GM12875 (cell line): ENCODE measurements around the gene FAM13C.

Experiments used
- H3K4me3 ChIP-seq: one replicate; pipeline ENCODE4 v1.5.1; 2011; ENCODE audit warnings: low read depth, low read length, control low read depth
- CTCF ChIP-seq: IDR thresholded peaks from 2 replicates; pipeline ENCODE4 v1.5.1; 2011; ENCODE audit warnings: low read depth, mild to moderate bottlenecking, control low read depth, inconsistent platforms, low read length, moderate library complexity, borderline replicate concordance; ENCODE audit not compliant: insufficient read depth

Gene FAM13C

GRCh38 chr10:59323036-59323459 lies 39.3 kb downstream of the FAM13C start:
- H3K4me3 ChIP-seq, result no peak overlapping the region
- no peak for TF ChIP-seq CTCF

- no peak overlapping the region for H3K4me3 ChIP-seq
Observed at GRCh38 chr10:59322131-59322530, 40.2 kb downstream of the FAM13C start.

GRCh38 chr10:59320355-59320754 lies 42.0 kb downstream of the FAM13C start:
- H3K4me3 ChIP-seq, result no peak overlapping the region
- TF ChIP-seq CTCF, result no peak

More at GRCh38 chr10:59322131-59322530, 40.2 kb downstream of the FAM13C start:
- no peak for TF ChIP-seq CTCF

GRCh38 chr10:59319854-59320253 lies 42.5 kb downstream of the FAM13C start:
- H3K4me3 ChIP-seq, result no peak overlapping the region
- TF ChIP-seq CTCF, result no peak

GRCh38 chr10:59317066-59317465 lies 45.3 kb downstream of the FAM13C start:
- TF ChIP-seq CTCF, result no peak
- no peak overlapping the region for H3K4me3 ChIP-seq

- no peak for TF ChIP-seq CTCF
- H3K4me3 ChIP-seq, result no peak overlapping the region
Observed at GRCh38 chr10:59315465-59315864, 46.9 kb downstream of the FAM13C start.

- no peak overlapping the region for H3K4me3 ChIP-seq
- TF ChIP-seq CTCF, result no peak
Observed at GRCh38 chr10:59314268-59314667, 48.1 kb downstream of the FAM13C start.
